DND-41 (cell line): Measurements from ENCODE around the gene MAP4K5.

Source experiments
- CTCF ChIP-seq: IDR thresholded peaks from 2 replicates; pipeline ENCODE4 v1.5.1; 2012; ENCODE audit warnings: borderline replicate concordance, low read length, moderate library complexity, mild to moderate bottlenecking; ENCODE audit not compliant: poor library complexity, severe bottlenecking; ENCODE audit errors: extremely low read depth
- EZH2 ChIP-seq: IDR thresholded peaks from 3 replicates; pipeline ENCODE4 v1.6.1; 2012; ENCODE audit warnings: borderline replicate concordance, low read depth, mild to moderate bottlenecking, moderate library complexity, low read length, inconsistent platforms; ENCODE audit not compliant: severe bottlenecking

DNA sequence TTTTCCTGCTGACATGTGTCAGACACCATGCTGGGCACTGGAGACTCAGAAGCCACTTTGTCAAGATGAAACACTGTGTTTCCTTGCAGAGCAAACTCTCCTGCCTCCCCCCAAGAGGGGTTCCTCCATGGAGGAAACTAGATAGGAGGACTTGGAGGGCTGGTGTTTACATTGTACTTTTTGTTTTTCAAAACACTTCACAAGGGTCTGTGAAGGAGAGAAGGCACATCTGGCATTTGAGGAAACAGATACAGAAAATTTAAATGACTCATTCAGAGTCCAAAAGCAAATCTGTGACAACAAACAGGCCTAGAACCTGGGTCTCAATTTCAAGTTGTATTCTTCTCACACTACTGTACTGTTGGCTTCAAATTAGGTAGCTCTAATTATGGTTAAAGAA is 128.9 kb downstream of the MAP4K5 start:
- TF ChIP-seq EZH2: no peak
- no peak for TF ChIP-seq CTCF
